ENCODE measurements around the gene ADRB1. TPM values are rescaled to one million over a fixed set of nuclear protein-coding genes. Genes with fewer than 3 reads are reported as not detected.

Gene ADRB1
- total RNA-seq, 1 donor = not detected

- no peak overlapping the region for H3K4me3 ChIP-seq (ENCODE audit: low read depth, low read length)
- TF ChIP-seq CTCF (IDR thresholded peaks at IDR 0.05; ENCODE audit: insufficient read depth, low read length) = no peak
- DNase-seq (ENCODE audit: low read depth) = no peak
Observed at GRCh38 chr10:114003161-114003941, 40.3 kb upstream of the ADRB1 start.

- DNase-seq (ENCODE audit: low read depth) = no peak
- TF ChIP-seq CTCF (IDR thresholded peaks at IDR 0.05; ENCODE audit: insufficient read depth, low read length) = no peak
Observed at GRCh38 chr10:114009281-114009996, 34.2 kb upstream of the ADRB1 start.

GRCh38 chr10:114010316-114010715 lies 33.4 kb upstream of the ADRB1 start:
- DNase-seq (ENCODE audit: low read depth) = no peak
- TF ChIP-seq CTCF (IDR thresholded peaks at IDR 0.05; ENCODE audit: insufficient read depth, low read length) = no peak
- no peak overlapping the region for H3K4me3 ChIP-seq (ENCODE audit: low read depth, low read length)

More at GRCh38 chr10:114009281-114009996, 34.2 kb upstream of the ADRB1 start:
- H3K4me3 ChIP-seq (ENCODE audit: low read depth, low read length) = no peak overlapping the region

- DNase-seq (ENCODE audit: low read depth) = no peak
- H3K4me3 ChIP-seq (ENCODE audit: low read depth, low read length) = no peak overlapping the region
- TF ChIP-seq CTCF (IDR thresholded peaks at IDR 0.05; ENCODE audit: insufficient read depth, low read length) = no peak
Observed at GRCh38 chr10:114012650-114013049, 31.0 kb upstream of the ADRB1 start.

- DNase-seq (ENCODE audit: low read depth) = no peak
- no peak for TF ChIP-seq CTCF (IDR thresholded peaks at IDR 0.05; ENCODE audit: insufficient read depth, low read length)
- H3K4me3 ChIP-seq (ENCODE audit: low read depth, low read length) = no peak overlapping the region
Observed at GRCh38 chr10:114015708-114016107, 28.0 kb upstream of the ADRB1 start.

GRCh38 chr10:114017271-114017670 lies 26.4 kb upstream of the ADRB1 start:
- no peak for TF ChIP-seq CTCF (IDR thresholded peaks at IDR 0.05; ENCODE audit: insufficient read depth, low read length)
- DNase-seq (ENCODE audit: low read depth) = no peak
- no peak overlapping the region for H3K4me3 ChIP-seq (ENCODE audit: low read depth, low read length)

Measured in fibroblast of the aortic adventitia (primary cell).